DND-41 (cell line): ENCODE data around the gene SPO11.

Experiments used
- EZH2 ChIP-seq: IDR thresholded peaks from 3 replicates; pipeline ENCODE4 v1.6.1; 2012; ENCODE audit warnings: borderline replicate concordance, low read depth, mild to moderate bottlenecking, moderate library complexity, low read length, inconsistent platforms; ENCODE audit not compliant: severe bottlenecking
- TF ChIP-seq, protein P1 (sequence below): IDR thresholded peaks from 2 replicates; pipeline ENCODE4 v1.5.1; 2012; ENCODE audit warnings: borderline replicate concordance, low read length, moderate library complexity, mild to moderate bottlenecking; ENCODE audit not compliant: poor library complexity, severe bottlenecking; ENCODE audit errors: extremely low read depth

DNA sequence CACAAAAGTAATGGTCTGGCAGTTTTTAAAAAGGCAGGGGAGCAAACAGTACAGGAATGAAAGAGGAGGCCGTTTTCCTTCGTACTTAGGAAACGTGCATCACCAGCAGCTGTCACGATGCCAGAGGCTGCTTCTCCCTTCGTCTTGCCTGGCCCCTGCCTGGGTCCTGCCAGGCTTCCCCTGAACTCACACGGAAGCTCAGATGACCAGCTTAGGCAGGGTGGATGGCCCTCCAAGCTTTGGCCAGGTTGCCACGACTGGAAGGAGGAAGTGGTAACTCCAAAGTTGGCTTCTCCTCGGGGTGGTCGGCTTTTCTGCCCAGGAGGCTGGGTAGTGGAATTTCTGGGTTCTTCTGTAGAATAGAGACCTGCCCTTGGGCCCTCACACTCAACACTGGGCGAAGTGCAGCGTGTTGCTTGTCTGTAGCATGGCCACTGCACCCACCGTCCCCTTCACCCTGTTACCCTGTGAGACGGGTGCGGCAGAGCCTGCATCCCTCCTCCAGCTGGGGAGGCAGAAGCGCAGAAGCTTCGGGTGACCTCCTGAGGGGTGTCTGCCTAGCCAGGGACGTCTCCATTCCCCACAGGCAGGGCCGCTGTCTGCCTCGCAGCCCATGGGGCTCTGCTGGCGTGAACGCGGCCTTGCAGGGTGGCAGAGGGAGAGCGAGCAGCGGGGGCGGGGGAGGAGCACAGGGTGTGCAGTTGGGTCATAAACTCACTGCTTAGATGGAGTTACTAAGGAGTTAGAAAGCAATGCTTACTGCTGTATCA, 43.2 kb downstream of the SPO11 start:
- TF ChIP-seq, protein P1, sequence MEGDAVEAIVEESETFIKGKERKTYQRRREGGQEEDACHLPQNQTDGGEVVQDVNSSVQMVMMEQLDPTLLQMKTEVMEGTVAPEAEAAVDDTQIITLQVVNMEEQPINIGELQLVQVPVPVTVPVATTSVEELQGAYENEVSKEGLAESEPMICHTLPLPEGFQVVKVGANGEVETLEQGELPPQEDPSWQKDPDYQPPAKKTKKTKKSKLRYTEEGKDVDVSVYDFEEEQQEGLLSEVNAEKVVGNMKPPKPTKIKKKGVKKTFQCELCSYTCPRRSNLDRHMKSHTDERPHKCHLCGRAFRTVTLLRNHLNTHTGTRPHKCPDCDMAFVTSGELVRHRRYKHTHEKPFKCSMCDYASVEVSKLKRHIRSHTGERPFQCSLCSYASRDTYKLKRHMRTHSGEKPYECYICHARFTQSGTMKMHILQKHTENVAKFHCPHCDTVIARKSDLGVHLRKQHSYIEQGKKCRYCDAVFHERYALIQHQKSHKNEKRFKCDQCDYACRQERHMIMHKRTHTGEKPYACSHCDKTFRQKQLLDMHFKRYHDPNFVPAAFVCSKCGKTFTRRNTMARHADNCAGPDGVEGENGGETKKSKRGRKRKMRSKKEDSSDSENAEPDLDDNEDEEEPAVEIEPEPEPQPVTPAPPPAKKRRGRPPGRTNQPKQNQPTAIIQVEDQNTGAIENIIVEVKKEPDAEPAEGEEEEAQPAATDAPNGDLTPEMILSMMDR: no peak
- TF ChIP-seq EZH2: no peak
